Parathyroid adenoma (tissue), 2 donors: ENCODE results near the gene SMAD3.

Source experiments
- H2AFZ ChIP-seq: fragments of 300-600 bp; sonication (generic); one replicate; pipeline ENCODE4 v1.7.0; 2017; ENCODE audit warnings: antibody characterized with exemption, mild to moderate bottlenecking
- H3K27ac ChIP-seq: fragments of 300-600 bp; sonication (generic); one replicate; pipeline ENCODE4 v1.7.0; 2017
- H3K27me3 ChIP-seq: fragments of 300-600 bp; sonication (generic); one replicate; pipeline ENCODE4 v1.7.0; 2017; ENCODE audit warnings: low read length; ENCODE audit not compliant: control insufficient read depth, insufficient read depth
- H3K36me3 ChIP-seq: fragments of 300-600 bp; sonication (generic); one replicate; pipeline ENCODE4 v1.7.0; 2017; ENCODE audit warnings: low read length; ENCODE audit not compliant: control insufficient read depth, insufficient read depth
- H3K4me1 ChIP-seq: fragments of 300-600 bp; sonication (generic); one replicate; pipeline ENCODE4 v1.7.0; 2017; ENCODE audit warnings: control low read depth
- H3K4me2 ChIP-seq: fragments of 300-600 bp; sonication (generic); one replicate; pipeline ENCODE4 v1.7.0; 2017; ENCODE audit warnings: low read length
- H3K4me3 ChIP-seq: fragments of 300-600 bp; sonication (generic); one replicate; pipeline ENCODE4 v1.7.0; 2017; ENCODE audit warnings: low read depth, low read length
- H3K79me2 ChIP-seq: fragments of 300-600 bp; sonication (generic); one replicate; pipeline ENCODE4 v1.7.0; 2017; ENCODE audit warnings: control low read depth
- H3K9ac ChIP-seq: fragments of 300-600 bp; sonication (generic); one replicate; pipeline ENCODE4 v1.7.0; 2017; ENCODE audit warnings: mild to moderate bottlenecking
- H3K9me3 ChIP-seq: fragments of 300-600 bp; sonication (generic); one replicate; pipeline ENCODE4 v1.7.0; 2017; ENCODE audit warnings: low read length; ENCODE audit not compliant: control insufficient read depth
- CTCF ChIP-seq: fragments of 300-600 bp; sonication (generic); IDR thresholded peaks from one replicate; pipeline ENCODE4 v1.7.0; 2017; ENCODE audit warnings: antibody characterized with exemption, mild to moderate bottlenecking
- donor health status: primary hyperparathyroidism.

Gene SMAD3

GRCh38 chr15:67118808-67119207 is 53.4 kb downstream of the SMAD3 start:
- Histone ChIP-seq H3K27ac (no peak overlapping the region), H3K36me3 (no peaks in the 10 kb centered on the region), H3K9me3 (no peaks in the 10 kb centered on the region), H3K27me3 (no peaks in the 10 kb centered on the region), H3K9ac (no peak overlapping the region), H2AFZ (no peak overlapping the region), H3K4me3 (no peak overlapping the region), H3K79me2 (peaks cover 23% of the 10 kb centered on the region), H3K4me1 (peaks cover 19% of the 10 kb centered on the region), H3K4me2 (no peak overlapping the region)
- TF ChIP-seq CTCF: no peak

- Histone ChIP-seq H3K27ac (no peak overlapping the region), H3K27me3 (no peaks in the 10 kb centered on the region), H3K9ac (no peak overlapping the region), H3K4me3 (no peak overlapping the region), H3K4me2 (no peak overlapping the region), H2AFZ (no peak overlapping the region), H3K36me3 (no peaks in the 10 kb centered on the region), H3K4me1 (peaks cover 19% of the 10 kb centered on the region), H3K79me2 (peaks cover 23% of the 10 kb centered on the region), H3K9me3 (no peaks in the 10 kb centered on the region)
- no peak for TF ChIP-seq CTCF
Measured at GRCh38 chr15:67119238-67119846, 53.9 kb downstream of the SMAD3 start.

GRCh38 chr15:67120009-67120838 is 54.8 kb downstream of the SMAD3 start:
- H3K4me1 ChIP-seq: peaks cover 19% of the 10 kb centered on the region
- H3K4me3 ChIP-seq: peak overlapping the region; percentile 9

GRCh38 chr15:67120839-67121643 is 55.6 kb downstream of the SMAD3 start:
- peaks cover 23% of the 10 kb centered on the region for H3K79me2 ChIP-seq
- no peak overlapping the region for H3K4me2 ChIP-seq
- no peak for TF ChIP-seq CTCF
- peak overlapping the region; percentile 65 for H3K27ac ChIP-seq
- H3K4me3 ChIP-seq: peak overlapping the region; percentile 9
- H3K4me1 ChIP-seq: peaks cover 19% of the 10 kb centered on the region
- H3K9ac ChIP-seq: no peak overlapping the region
- H3K9me3 ChIP-seq: no peaks in the 10 kb centered on the region
- H3K27me3 ChIP-seq: no peaks in the 10 kb centered on the region
- no peak overlapping the region for H2AFZ ChIP-seq
- H3K36me3 ChIP-seq: no peaks in the 10 kb centered on the region

More at GRCh38 chr15:67120009-67120838, 54.8 kb downstream of the SMAD3 start:
- Histone ChIP-seq H3K27me3 (no peaks in the 10 kb centered on the region), H2AFZ (no peak overlapping the region), H3K4me2 (no peak overlapping the region), H3K36me3 (no peaks in the 10 kb centered on the region), H3K79me2 (peaks cover 23% of the 10 kb centered on the region), H3K9ac (no peak overlapping the region), H3K27ac (peak overlapping the region; percentile 59), H3K9me3 (no peaks in the 10 kb centered on the region)
- no peak for TF ChIP-seq CTCF
